ENCODE data around the gene DAZAP1. TPM values are rescaled to one million over a fixed set of nuclear protein-coding genes. Genes with fewer than 3 reads are reported as not detected.

DAZAP1 gene
- polyA plus RNA-seq, 1 of the 3 experiments (the other 2 are of a cell fraction): 54.3 TPM

- TF ChIP-seq, protein P1, sequence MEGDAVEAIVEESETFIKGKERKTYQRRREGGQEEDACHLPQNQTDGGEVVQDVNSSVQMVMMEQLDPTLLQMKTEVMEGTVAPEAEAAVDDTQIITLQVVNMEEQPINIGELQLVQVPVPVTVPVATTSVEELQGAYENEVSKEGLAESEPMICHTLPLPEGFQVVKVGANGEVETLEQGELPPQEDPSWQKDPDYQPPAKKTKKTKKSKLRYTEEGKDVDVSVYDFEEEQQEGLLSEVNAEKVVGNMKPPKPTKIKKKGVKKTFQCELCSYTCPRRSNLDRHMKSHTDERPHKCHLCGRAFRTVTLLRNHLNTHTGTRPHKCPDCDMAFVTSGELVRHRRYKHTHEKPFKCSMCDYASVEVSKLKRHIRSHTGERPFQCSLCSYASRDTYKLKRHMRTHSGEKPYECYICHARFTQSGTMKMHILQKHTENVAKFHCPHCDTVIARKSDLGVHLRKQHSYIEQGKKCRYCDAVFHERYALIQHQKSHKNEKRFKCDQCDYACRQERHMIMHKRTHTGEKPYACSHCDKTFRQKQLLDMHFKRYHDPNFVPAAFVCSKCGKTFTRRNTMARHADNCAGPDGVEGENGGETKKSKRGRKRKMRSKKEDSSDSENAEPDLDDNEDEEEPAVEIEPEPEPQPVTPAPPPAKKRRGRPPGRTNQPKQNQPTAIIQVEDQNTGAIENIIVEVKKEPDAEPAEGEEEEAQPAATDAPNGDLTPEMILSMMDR (IDR thresholded peaks at IDR 0.05): peak; percentile 83
- TF ChIP-seq RCOR1 (IDR thresholded peaks at IDR 0.05; ENCODE audit: low read length): no peak
- no peak for TF ChIP-seq ELF1 (IDR thresholded peaks at IDR 0.05)
- TF ChIP-seq, protein P2, sequence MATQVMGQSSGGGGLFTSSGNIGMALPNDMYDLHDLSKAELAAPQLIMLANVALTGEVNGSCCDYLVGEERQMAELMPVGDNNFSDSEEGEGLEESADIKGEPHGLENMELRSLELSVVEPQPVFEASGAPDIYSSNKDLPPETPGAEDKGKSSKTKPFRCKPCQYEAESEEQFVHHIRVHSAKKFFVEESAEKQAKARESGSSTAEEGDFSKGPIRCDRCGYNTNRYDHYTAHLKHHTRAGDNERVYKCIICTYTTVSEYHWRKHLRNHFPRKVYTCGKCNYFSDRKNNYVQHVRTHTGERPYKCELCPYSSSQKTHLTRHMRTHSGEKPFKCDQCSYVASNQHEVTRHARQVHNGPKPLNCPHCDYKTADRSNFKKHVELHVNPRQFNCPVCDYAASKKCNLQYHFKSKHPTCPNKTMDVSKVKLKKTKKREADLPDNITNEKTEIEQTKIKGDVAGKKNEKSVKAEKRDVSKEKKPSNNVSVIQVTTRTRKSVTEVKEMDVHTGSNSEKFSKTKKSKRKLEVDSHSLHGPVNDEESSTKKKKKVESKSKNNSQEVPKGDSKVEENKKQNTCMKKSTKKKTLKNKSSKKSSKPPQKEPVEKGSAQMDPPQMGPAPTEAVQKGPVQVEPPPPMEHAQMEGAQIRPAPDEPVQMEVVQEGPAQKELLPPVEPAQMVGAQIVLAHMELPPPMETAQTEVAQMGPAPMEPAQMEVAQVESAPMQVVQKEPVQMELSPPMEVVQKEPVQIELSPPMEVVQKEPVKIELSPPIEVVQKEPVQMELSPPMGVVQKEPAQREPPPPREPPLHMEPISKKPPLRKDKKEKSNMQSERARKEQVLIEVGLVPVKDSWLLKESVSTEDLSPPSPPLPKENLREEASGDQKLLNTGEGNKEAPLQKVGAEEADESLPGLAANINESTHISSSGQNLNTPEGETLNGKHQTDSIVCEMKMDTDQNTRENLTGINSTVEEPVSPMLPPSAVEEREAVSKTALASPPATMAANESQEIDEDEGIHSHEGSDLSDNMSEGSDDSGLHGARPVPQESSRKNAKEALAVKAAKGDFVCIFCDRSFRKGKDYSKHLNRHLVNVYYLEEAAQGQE (IDR thresholded peaks at IDR 0.05; ENCODE audit: low read depth, low read length): peak; percentile 58; the same call in 1 of the 2 replicates
- no peak for TF ChIP-seq FOXM1 (IDR thresholded peaks at IDR 0.05; ENCODE audit: low read depth)
These were observed 38.0 kb downstream of the DAZAP1 start (continued) for GRCh38 chr19:1445185-1445931.

- H3K4me2 ChIP-seq: peak overlapping the region; percentile 90
- peak overlapping the region in 1 of 2 experiments; percentile 75; a peak in 1 of 4 replicates for H3K27ac ChIP-seq (ENCODE audit: low read depth in 2 of 2, low read length in 1 of 2)
- no peak overlapping the region for H2AFZ ChIP-seq (ENCODE audit: low read depth)
- H3K27me3 ChIP-seq (ENCODE audit: insufficient read depth): no peaks in the 10 kb centered on the region
- DNase-seq: peak; percentile 99
- TF ChIP-seq TCF12 (IDR thresholded peaks at IDR 0.05) (no peak), YY1 (IDR thresholded peaks at IDR 0.05; ENCODE audit: low read depth) (no peak), RAD21 (IDR thresholded peaks at IDR 0.05; ENCODE audit: low read length) (no peak), CHD2 (IDR thresholded peaks at IDR 0.05; ENCODE audit: low read length, partially characterized antibody) (peak; percentile 94), NRF1 (IDR thresholded peaks at IDR 0.05; ENCODE audit: low read depth, low read length) (peak; percentile 73)
- H3K9me2 ChIP-seq: no peaks in the 10 kb centered on the region
- ChIA-PET POLR2A (interaction anchor here (0.6 to 1.6 kb wide), 4 partner anchors 177 to 592 kb away, joined by 3 to 10 read pairs (median 4); partner anchors contain the start of gene CIRBP), CTCF (interaction anchor here (0.8 to 2.8 kb wide), 19 partner anchors 8 to 202 kb away, joined by 3 to 21 read pairs (median 5); no protein-coding TSS in a partner anchor)
- H3K79me2 ChIP-seq (ENCODE audit: insufficient read depth): peaks cover 11% of the 10 kb centered on the region
- H3F3A ChIP-seq (replicated peaks; ENCODE audit: insufficient read depth): peaks cover 48% of the 10 kb centered on the region
- H3K9ac ChIP-seq: no peak overlapping the region
- peaks cover 15 to 20% of the 10 kb centered on the region in 2 experiments for H3K36me3 ChIP-seq (replicated peaks in 1 of 2; ENCODE audit: control insufficient read depth in 1 of 2, insufficient read depth in 2 of 2, low read length in 1 of 2)
- H4K20me1 ChIP-seq (ENCODE audit: insufficient read depth): peaks cover 52% of the 10 kb centered on the region
- peak overlapping the region; percentile 64 to 68 for H3K4me3 ChIP-seq (ENCODE audit: low read depth in 2 of 2, low read length in 1 of 2)
- H3K4me1 ChIP-seq (ENCODE audit: control insufficient read depth in 1 of 2, insufficient read depth in 2 of 2, low read depth in 1 of 2, low read length in 1 of 2): peaks cover 3 to 30% of the 10 kb centered on the region in 2 experiments; a peak in 3 of 4 replicates
- H3K9me3 ChIP-seq: no peaks in the 10 kb centered on the region
- WGBS (ENCODE audit: low lambda C conversion rate): 0% methylated on average over 3 of the region's 99 CpGs
These were observed 38.7 kb downstream of the DAZAP1 start for GRCh38 chr19:1445932-1446712.

Measured in SK-N-SH (cell line).